ENCODE data around the gene PIP5K1B. TPM values are rescaled to one million over a fixed set of nuclear protein-coding genes. Genes with fewer than 3 reads are reported as not detected.

Gene PIP5K1B
- total and polyA plus RNA-seq, 4 donors: 0.09 to 30.9 (median 0.29) TPM

DNA sequence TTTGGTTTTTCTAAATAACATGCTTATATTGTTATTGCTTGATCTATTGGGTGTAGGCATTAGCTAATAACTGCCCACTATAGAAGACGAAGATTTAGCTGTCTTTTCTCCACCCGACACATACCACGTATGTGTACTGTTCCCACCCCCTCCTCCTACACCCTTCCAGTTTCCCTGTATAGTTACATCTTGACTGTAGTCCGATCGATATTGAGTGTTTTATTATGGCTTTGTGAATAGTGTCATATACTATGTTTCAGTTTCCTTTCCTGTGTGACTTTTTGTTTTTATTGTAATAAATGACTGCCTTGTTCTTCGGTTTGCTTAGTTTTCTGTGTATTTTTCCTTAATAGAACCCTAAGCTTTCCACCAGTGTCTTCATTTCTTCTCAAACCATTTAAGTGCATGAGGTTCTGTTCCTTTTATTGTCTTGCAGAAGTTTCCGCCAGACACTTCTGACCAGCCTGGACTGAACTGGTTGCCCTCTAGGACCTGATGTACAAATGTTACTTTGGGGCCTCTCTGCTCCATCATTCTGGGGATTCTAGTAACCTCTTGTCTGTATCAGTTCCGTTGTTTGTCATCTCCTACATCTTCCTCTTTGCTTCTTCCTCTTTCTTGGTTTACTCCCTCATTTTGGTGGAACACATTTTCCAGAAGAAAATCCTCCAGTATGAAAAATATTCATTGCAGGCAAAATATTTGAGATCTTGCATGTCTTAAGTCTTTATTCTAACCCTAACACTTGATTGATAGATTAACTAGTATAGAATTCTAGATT lies 247.0 kb downstream of the PIP5K1B start:
- no peak overlapping the region for H3K4me3 ChIP-seq (ENCODE audit: low read depth in 1 of 3, low read length in 3 of 3)
- no peaks in the 10 kb centered on the region for H3K9me3 ChIP-seq (ENCODE audit: control insufficient read depth in 4 of 4, low read length in 3 of 4)
- peaks cover 0 to 2% (median 0%) of the 10 kb centered on the region in 4 donors for H3K36me3 ChIP-seq (ENCODE audit: control insufficient read depth in 4 of 4, insufficient read depth in 3 of 4, low read depth in 1 of 4, low read length in 3 of 4)
- no peaks in the 10 kb centered on the region for H3K4me1 ChIP-seq (ENCODE audit: control insufficient read depth in 4 of 4, insufficient read depth in 4 of 4, low read length in 3 of 4)
- 77% methylated on average over 8 of the region's 8 CpGs for WGBS
- no peak overlapping the region for H3K27ac ChIP-seq (ENCODE audit: low read depth in 1 of 2, low read length in 2 of 2)
- peaks cover 0 to 4% (median 0%) of the 10 kb centered on the region in 4 donors for H3K27me3 ChIP-seq (ENCODE audit: control insufficient read depth in 4 of 4, insufficient read depth in 4 of 4, low read length in 3 of 4)
- no peak overlapping the region for H3K9ac ChIP-seq (ENCODE audit: low read depth in 1 of 2, low read length in 2 of 2)
- TF ChIP-seq EGR1 (IDR thresholded peaks at IDR 0.05; ENCODE audit: low read depth in 2 of 2) (no peak), FOXA2 (IDR thresholded peaks at IDR 0.05) (no peak), HNF4A (conservative IDR thresholded peaks at IDR 0.05) (no peak), NR2F2 (IDR thresholded peaks at IDR 0.05) (no peak), RAD21 (IDR thresholded peaks at IDR 0.05) (no peak), SP1 (IDR thresholded peaks at IDR 0.05) (no peak), GABPA (IDR thresholded peaks at IDR 0.05 in 1 of 2, conservative IDR thresholded peaks at IDR 0.05 in 1 of 2) (no peak), HNF4G (IDR thresholded peaks at IDR 0.05) (no peak), YY1 (IDR thresholded peaks at IDR 0.05) (no peak)
- TF ChIP-seq, protein P1, sequence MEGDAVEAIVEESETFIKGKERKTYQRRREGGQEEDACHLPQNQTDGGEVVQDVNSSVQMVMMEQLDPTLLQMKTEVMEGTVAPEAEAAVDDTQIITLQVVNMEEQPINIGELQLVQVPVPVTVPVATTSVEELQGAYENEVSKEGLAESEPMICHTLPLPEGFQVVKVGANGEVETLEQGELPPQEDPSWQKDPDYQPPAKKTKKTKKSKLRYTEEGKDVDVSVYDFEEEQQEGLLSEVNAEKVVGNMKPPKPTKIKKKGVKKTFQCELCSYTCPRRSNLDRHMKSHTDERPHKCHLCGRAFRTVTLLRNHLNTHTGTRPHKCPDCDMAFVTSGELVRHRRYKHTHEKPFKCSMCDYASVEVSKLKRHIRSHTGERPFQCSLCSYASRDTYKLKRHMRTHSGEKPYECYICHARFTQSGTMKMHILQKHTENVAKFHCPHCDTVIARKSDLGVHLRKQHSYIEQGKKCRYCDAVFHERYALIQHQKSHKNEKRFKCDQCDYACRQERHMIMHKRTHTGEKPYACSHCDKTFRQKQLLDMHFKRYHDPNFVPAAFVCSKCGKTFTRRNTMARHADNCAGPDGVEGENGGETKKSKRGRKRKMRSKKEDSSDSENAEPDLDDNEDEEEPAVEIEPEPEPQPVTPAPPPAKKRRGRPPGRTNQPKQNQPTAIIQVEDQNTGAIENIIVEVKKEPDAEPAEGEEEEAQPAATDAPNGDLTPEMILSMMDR (IDR thresholded peaks at IDR 0.05; ENCODE audit: low read depth, low read length, missing input control): no peak
- TF ChIP-seq, protein P2, sequence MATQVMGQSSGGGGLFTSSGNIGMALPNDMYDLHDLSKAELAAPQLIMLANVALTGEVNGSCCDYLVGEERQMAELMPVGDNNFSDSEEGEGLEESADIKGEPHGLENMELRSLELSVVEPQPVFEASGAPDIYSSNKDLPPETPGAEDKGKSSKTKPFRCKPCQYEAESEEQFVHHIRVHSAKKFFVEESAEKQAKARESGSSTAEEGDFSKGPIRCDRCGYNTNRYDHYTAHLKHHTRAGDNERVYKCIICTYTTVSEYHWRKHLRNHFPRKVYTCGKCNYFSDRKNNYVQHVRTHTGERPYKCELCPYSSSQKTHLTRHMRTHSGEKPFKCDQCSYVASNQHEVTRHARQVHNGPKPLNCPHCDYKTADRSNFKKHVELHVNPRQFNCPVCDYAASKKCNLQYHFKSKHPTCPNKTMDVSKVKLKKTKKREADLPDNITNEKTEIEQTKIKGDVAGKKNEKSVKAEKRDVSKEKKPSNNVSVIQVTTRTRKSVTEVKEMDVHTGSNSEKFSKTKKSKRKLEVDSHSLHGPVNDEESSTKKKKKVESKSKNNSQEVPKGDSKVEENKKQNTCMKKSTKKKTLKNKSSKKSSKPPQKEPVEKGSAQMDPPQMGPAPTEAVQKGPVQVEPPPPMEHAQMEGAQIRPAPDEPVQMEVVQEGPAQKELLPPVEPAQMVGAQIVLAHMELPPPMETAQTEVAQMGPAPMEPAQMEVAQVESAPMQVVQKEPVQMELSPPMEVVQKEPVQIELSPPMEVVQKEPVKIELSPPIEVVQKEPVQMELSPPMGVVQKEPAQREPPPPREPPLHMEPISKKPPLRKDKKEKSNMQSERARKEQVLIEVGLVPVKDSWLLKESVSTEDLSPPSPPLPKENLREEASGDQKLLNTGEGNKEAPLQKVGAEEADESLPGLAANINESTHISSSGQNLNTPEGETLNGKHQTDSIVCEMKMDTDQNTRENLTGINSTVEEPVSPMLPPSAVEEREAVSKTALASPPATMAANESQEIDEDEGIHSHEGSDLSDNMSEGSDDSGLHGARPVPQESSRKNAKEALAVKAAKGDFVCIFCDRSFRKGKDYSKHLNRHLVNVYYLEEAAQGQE (IDR thresholded peaks at IDR 0.05): no peak
- TF ChIP-seq, protein P3, sequence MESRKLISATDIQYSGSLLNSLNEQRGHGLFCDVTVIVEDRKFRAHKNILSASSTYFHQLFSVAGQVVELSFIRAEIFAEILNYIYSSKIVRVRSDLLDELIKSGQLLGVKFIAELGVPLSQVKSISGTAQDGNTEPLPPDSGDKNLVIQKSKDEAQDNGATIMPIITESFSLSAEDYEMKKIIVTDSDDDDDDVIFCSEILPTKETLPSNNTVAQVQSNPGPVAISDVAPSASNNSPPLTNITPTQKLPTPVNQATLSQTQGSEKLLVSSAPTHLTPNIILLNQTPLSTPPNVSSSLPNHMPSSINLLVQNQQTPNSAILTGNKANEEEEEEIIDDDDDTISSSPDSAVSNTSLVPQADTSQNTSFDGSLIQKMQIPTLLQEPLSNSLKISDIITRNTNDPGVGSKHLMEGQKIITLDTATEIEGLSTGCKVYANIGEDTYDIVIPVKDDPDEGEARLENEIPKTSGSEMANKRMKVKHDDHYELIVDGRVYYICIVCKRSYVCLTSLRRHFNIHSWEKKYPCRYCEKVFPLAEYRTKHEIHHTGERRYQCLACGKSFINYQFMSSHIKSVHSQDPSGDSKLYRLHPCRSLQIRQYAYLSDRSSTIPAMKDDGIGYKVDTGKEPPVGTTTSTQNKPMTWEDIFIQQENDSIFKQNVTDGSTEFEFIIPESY (IDR thresholded peaks at IDR 0.05): no peak
- no peak for DNase-seq (ENCODE audit: low spot score)

DNA sequence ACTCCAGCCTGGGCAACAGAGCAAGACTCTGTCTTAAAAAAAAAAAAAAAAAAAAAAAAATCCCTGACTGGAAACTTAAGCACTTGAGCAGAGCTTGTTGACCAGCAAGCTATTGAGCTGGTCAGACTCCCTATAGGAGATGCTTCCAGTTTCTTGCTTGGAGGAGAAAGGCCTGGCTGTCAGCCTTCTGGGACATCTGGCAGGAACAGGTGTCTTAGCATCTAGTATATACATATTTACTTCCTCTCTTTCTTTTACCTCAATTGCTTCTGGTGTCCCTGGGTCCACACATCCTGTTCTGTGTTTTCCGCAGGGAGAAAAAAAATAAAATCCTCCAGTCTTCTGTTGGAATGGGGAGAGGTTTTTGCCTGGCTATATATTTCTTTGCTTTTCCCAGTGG lies 248.7 kb downstream of the PIP5K1B start:
- TF ChIP-seq, protein P1 (IDR thresholded peaks at IDR 0.05; ENCODE audit: low read depth, low read length, missing input control): no peak
- TF ChIP-seq, protein P4, sequence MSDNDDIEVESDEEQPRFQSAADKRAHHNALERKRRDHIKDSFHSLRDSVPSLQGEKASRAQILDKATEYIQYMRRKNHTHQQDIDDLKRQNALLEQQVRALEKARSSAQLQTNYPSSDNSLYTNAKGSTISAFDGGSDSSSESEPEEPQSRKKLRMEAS (IDR thresholded peaks at IDR 0.05): no peak
- no peak for TF ChIP-seq HNF4A (conservative IDR thresholded peaks at IDR 0.05)
- TF ChIP-seq FOXA1 (IDR thresholded peaks at IDR 0.05): no peak
- TF ChIP-seq FOXA2 (IDR thresholded peaks at IDR 0.05): no peak
- TF ChIP-seq TAF1 (conservative IDR thresholded peaks at IDR 0.05): no peak
- TF ChIP-seq, protein P5, sequence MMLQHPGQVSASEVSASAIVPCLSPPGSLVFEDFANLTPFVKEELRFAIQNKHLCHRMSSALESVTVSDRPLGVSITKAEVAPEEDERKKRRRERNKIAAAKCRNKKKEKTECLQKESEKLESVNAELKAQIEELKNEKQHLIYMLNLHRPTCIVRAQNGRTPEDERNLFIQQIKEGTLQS (IDR thresholded peaks at IDR 0.05): no peak
- no peak for TF ChIP-seq RAD21 (IDR thresholded peaks at IDR 0.05)
- no peak for TF ChIP-seq SP1 (IDR thresholded peaks at IDR 0.05)
- TF ChIP-seq, protein P3 (IDR thresholded peaks at IDR 0.05): no peak
- no peak for TF ChIP-seq HNF4G (IDR thresholded peaks at IDR 0.05)
- no peak for TF ChIP-seq YY1 (IDR thresholded peaks at IDR 0.05)
- no peak for TF ChIP-seq NR2F2 (IDR thresholded peaks at IDR 0.05)
- TF ChIP-seq RXRA (IDR thresholded peaks at IDR 0.05): no peak
- TF ChIP-seq GABPA (IDR thresholded peaks at IDR 0.05 in 1 of 2, conservative IDR thresholded peaks at IDR 0.05 in 1 of 2): no peak
- H3K9me3 ChIP-seq (ENCODE audit: control insufficient read depth in 4 of 4, low read length in 3 of 4): no peaks in the 10 kb centered on the region
- no peak overlapping the region for H3K4me3 ChIP-seq (ENCODE audit: low read depth in 1 of 3, low read length in 3 of 3)
- no peak overlapping the region for H3K9ac ChIP-seq (ENCODE audit: low read depth in 1 of 2, low read length in 2 of 2)
- no peak overlapping the region for H3K27ac ChIP-seq (ENCODE audit: low read depth in 1 of 2, low read length in 2 of 2)
- H3K4me1 ChIP-seq (ENCODE audit: control insufficient read depth in 4 of 4, insufficient read depth in 4 of 4, low read length in 3 of 4): no peaks in the 10 kb centered on the region
- WGBS: 74% methylated on average over 1 of the region's 1 CpG
- DNase-seq (ENCODE audit: low spot score): no peak
- peaks cover 0 to 2% (median 0%) of the 10 kb centered on the region in 4 donors for H3K36me3 ChIP-seq (ENCODE audit: control insufficient read depth in 4 of 4, insufficient read depth in 3 of 4, low read depth in 1 of 4, low read length in 3 of 4)
- H3K27me3 ChIP-seq (ENCODE audit: control insufficient read depth in 4 of 4, insufficient read depth in 4 of 4, low read length in 3 of 4): peaks cover 0 to 4% (median 0%) of the 10 kb centered on the region in 4 donors
